A549 (cell line): ENCODE data around the gene IFNLR1. TPM values are rescaled to one million over a fixed set of nuclear protein-coding genes. Genes with fewer than 3 reads are reported as not detected.

Experiments
- ATAC-seq, 2 experiments: fragments of 200-7000 bp in 1 of 2; fragments of >200 bp in 1 of 2; cut with Nextera tagmentation in 1 of 2; cut with Tn5 transposase in 1 of 2; 3 replicates each; pipeline versions ENCODE4 v1.8.0 to v1.9.1; 2018 to 2020; ENCODE audit warnings: mild to moderate bottlenecking in 1 of 2, moderate library complexity in 1 of 2
- CTCF ChIA-PET: fragments of 300-600 bp; sonication (Branson Sonifier 250); formaldehyde crosslinking; extraction: SDS; loops from one replicate; lab custom pipeline; 2021; ENCODE audit warnings: antibody characterized with exemption, inconsistent platforms; lab: Yijun Ruan, JAX
- POLR2A ChIA-PET: fragments of 350-600 bp; formaldehyde crosslinking; extraction: SDS; loops from one replicate; lab custom pipeline; 2021; ENCODE audit warnings: antibody characterized with exemption, inconsistent platforms; lab: Yijun Ruan, JAX
- DNase-seq, 2 experiments: peaks; one replicate each; pipeline versions ENCODE4 v3.0.0 to v3.0.0-alpha.2; 2011 to 2016; ENCODE audit warnings: low read depth in 1 of 2, low spot score in 1 of 2
- FAIRE-seq: peaks from 2 replicates; lab custom pipeline; 2011; peaks lifted over from hg19 to GRCh38; lab: Jason Lieb, UNC
- H3K27ac ChIP-seq, 2 experiments: fragments of >200 bp; sonication (Bioruptor Twin); formaldehyde crosslinking; 3 replicates each; pipeline ENCODE4 v1.5.1; 2016 to 2017
- H3K4me1 ChIP-seq: fragments of >200 bp; sonication (Bioruptor Twin); formaldehyde crosslinking; 3 replicates; pipeline ENCODE4 v1.6.1; 2016
- H3K4me2 ChIP-seq: fragments of >200 bp; sonication (Bioruptor Twin); formaldehyde crosslinking; 3 replicates; pipeline ENCODE4 v1.6.1; 2016
- H3K4me3 ChIP-seq: fragments of >200 bp; sonication (Bioruptor Twin); formaldehyde crosslinking; 3 replicates; pipeline ENCODE4 v1.5.1; 2016
- H3K9me3 ChIP-seq: fragments of >200 bp; sonication (Bioruptor Twin); formaldehyde crosslinking; 3 replicates; pipeline ENCODE4 v1.6.1; 2016
- BHLHE40 ChIP-seq: IDR thresholded peaks from 2 replicates; pipeline ENCODE4 v1.6.1; 2012; ENCODE audit warnings: low read depth, low read length, inconsistent platforms
- CBX2 ChIP-seq: fragments of 200-600 bp; sonication (generic); IDR thresholded peaks from 2 replicates; pipeline ENCODE4 v1.6.1; 2016; ENCODE audit warnings: low read depth, mild to moderate bottlenecking, borderline replicate concordance
- CBX8 ChIP-seq: fragments of 200-600 bp; sonication (generic); IDR thresholded peaks from 2 replicates; pipeline ENCODE4 v1.6.1; 2016
- CHD4 ChIP-seq: fragments of 200-600 bp; sonication (generic); IDR thresholded peaks from 2 replicates; pipeline ENCODE4 v1.6.1; 2016; ENCODE audit warnings: antibody characterized with exemption, mild to moderate bottlenecking, borderline replicate concordance
- EHF ChIP-seq: fragments of 250-450 bp; sonication (Bioruptor Pico); IDR thresholded peaks from 2 replicates; pipeline ENCODE4 v1.5.0; 2020; ENCODE audit warnings: mild to moderate bottlenecking
- EHMT2 ChIP-seq: fragments of 200-600 bp; sonication (generic); IDR thresholded peaks from 2 replicates; pipeline ENCODE4 v1.6.1; 2016; ENCODE audit warnings: antibody characterized with exemption, low read depth, mild to moderate bottlenecking, moderate library complexity
- ESRRA ChIP-seq: fragments of 150-350 bp; IDR thresholded peaks from 2 replicates; pipeline ENCODE4 v1.6.1; 2014; ENCODE audit warnings: mild to moderate bottlenecking, low read length, borderline replicate concordance
- FOXS1 ChIP-seq: fragments of 250-450 bp; sonication (Bioruptor Pico); IDR thresholded peaks from 2 replicates; pipeline ENCODE4 v1.5.0; 2020; ENCODE audit warnings: mild to moderate bottlenecking, moderate library complexity
- GATA3 ChIP-seq: IDR thresholded peaks from 2 replicates; pipeline ENCODE4 v1.6.1; 2012; ENCODE audit warnings: borderline replicate concordance
- HMGXB4 ChIP-seq: fragments of 250-450 bp; sonication (Bioruptor Pico); IDR thresholded peaks from 2 replicates; pipeline ENCODE4 v1.5.0; 2021; ENCODE audit warnings: mild to moderate bottlenecking, moderate library complexity, borderline replicate concordance
- HOXB13 ChIP-seq: fragments of 250-450 bp; sonication (Bioruptor Pico); IDR thresholded peaks from 2 replicates; pipeline ENCODE4 v1.5.0; 2020; ENCODE audit warnings: low read depth, mild to moderate bottlenecking, moderate library complexity
- JUN ChIP-seq, 2 experiments: fragments of >200 bp; sonication (Bioruptor Twin); formaldehyde crosslinking; IDR thresholded peaks; 2 replicates in 1 of 2; 3 replicates in 1 of 2; pipeline ENCODE4 v1.6.1; 2016 to 2017
- JUNB ChIP-seq: fragments of >200 bp; sonication (Bioruptor Twin); formaldehyde crosslinking; IDR thresholded peaks from 2 replicates; pipeline ENCODE4 v1.6.1; 2016
- KDM1A ChIP-seq: fragments of 200-600 bp; sonication (generic); IDR thresholded peaks from 2 replicates; pipeline ENCODE4 v1.6.1; 2016; ENCODE audit warnings: low read depth, mild to moderate bottlenecking
- MAX ChIP-seq: IDR thresholded peaks from 2 replicates; pipeline ENCODE4 v1.6.1; 2012
- MYC ChIP-seq: IDR thresholded peaks from 2 replicates; pipeline ENCODE4 v1.6.1; 2012; ENCODE audit warnings: mild to moderate bottlenecking, inconsistent platforms, low read length, improper control_type of control experiment, borderline replicate concordance
- NR3C1 ChIP-seq: fragments of >200 bp; sonication (Bioruptor Twin); formaldehyde crosslinking; IDR thresholded peaks from 3 replicates; pipeline ENCODE4 v1.6.1; 2017
- POLR2A ChIP-seq: IDR thresholded peaks from 2 replicates; pipeline ENCODE4 v1.6.1; 2012; ENCODE audit warnings: mild to moderate bottlenecking, low read length
- POLR2AphosphoS2 ChIP-seq: conservative IDR thresholded peaks from 2 replicates; pipeline ENCODE4 v1.6.1; 2012; ENCODE audit warnings: low read length, improper control_type of control experiment, inconsistent platforms
- REST ChIP-seq: fragments of 200-600 bp; sonication (generic); IDR thresholded peaks from 2 replicates; pipeline ENCODE4 v1.6.1; 2016; ENCODE audit warnings: antibody characterized with exemption, mild to moderate bottlenecking, moderate library complexity
- SMC3 ChIP-seq: fragments of >200 bp; sonication (Bioruptor Twin); formaldehyde crosslinking; IDR thresholded peaks from 3 replicates; pipeline ENCODE4 v1.6.1; 2018; ENCODE audit warnings: inconsistent platforms
- TP53 ChIP-seq: fragments of 250-450 bp; sonication (Bioruptor Pico); IDR thresholded peaks from 2 replicates; pipeline ENCODE4 v1.5.0; 2021; ENCODE audit warnings: mild to moderate bottlenecking, moderate library complexity
- USF2 ChIP-seq: fragments of 450-650 bp; IDR thresholded peaks from 2 replicates; pipeline ENCODE4 v1.6.1; 2014; ENCODE audit warnings: antibody characterized with exemption
- ZNF302 ChIP-seq: fragments of 250-450 bp; sonication (Bioruptor Pico); IDR thresholded peaks from 2 replicates; pipeline ENCODE4 v1.9.0; 2021; ENCODE audit warnings: inconsistent platforms, mild to moderate bottlenecking, moderate library complexity
- WGBS: methylation state at CpG from one replicate; pipeline ENCODE4 v1.1.6; 2017; ENCODE audit errors: missing lambda C conversion rate; 5-methylcytosine and 5-hydroxymethylcytosine counted together
- polyA plus RNA-seq, 4 experiments: library from polyadenylated mRNA; depleted of rRNA in 3 of 4; stranded (reverse); fragments of >200 nt; fragmentation: RNase III in 1 of 4; extraction: RNeasy Plus Mini Kit Qiagen cat#74134 plus additional on column Dnase treatment in 1 of 4; gene quantifications; 2 replicates in 3 of 4; 3 replicates in 1 of 4; pipeline ENCODE4 v1.2.3, GENCODE V29; 2011 to 2017
- TF ChIP-seq, protein P1 (sequence below): fragments of 150-350 bp; IDR thresholded peaks from 2 replicates; pipeline ENCODE4 v1.6.1; 2014; ENCODE audit warnings: low read depth, mild to moderate bottlenecking, low read length
- TF ChIP-seq, protein P2 (sequence below): IDR thresholded peaks from 2 replicates; pipeline ENCODE4 v1.6.1; 2012
- TF ChIP-seq, protein P3 (sequence below): fragments of >200 bp; sonication (Bioruptor Twin); formaldehyde crosslinking; IDR thresholded peaks from 3 replicates; pipeline ENCODE4 v1.6.1; 2016

The IFNLR1 gene
- polyA plus RNA-seq, 2 of the 4 experiments (the other 2 are of a cell fraction): 0.84 to 1.3 TPM

- FAIRE-seq (no peak), DNase-seq (no peak), ATAC-seq (no peak)
- ChIA-PET POLR2A (no interaction called here), CTCF (interaction anchor here (1.8 to 3.1 kb wide), 2 partner anchors 10 to 32 kb away, joined by 4 to 10 read pairs; no protein-coding TSS in a partner anchor)
- 76% methylated on average over 5 of the region's 6 CpGs for WGBS
- TF ChIP-seq CBX2 (no peak), HMGXB4 (CRISPR knock-in tag) (no peak), FOXS1 (no peak), BHLHE40 (no peak), CBX8 (no peak), KDM1A (no peak), USF2 (no peak), MAX (no peak), NR3C1 (no peak), CHD4 (no peak), HOXB13 (CRISPR knock-in tag) (no peak), MYC (no peak), JUNB (no peak), JUN (IDR thresholded peaks at IDR 0.05) (no peak), REST (no peak), GATA3 (no peak)
- TF ChIP-seq, protein P1, sequence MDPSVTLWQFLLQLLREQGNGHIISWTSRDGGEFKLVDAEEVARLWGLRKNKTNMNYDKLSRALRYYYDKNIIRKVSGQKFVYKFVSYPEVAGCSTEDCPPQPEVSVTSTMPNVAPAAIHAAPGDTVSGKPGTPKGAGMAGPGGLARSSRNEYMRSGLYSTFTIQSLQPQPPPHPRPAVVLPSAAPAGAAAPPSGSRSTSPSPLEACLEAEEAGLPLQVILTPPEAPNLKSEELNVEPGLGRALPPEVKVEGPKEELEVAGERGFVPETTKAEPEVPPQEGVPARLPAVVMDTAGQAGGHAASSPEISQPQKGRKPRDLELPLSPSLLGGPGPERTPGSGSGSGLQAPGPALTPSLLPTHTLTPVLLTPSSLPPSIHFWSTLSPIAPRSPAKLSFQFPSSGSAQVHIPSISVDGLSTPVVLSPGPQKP: no peak
- TF ChIP-seq, protein P2, sequence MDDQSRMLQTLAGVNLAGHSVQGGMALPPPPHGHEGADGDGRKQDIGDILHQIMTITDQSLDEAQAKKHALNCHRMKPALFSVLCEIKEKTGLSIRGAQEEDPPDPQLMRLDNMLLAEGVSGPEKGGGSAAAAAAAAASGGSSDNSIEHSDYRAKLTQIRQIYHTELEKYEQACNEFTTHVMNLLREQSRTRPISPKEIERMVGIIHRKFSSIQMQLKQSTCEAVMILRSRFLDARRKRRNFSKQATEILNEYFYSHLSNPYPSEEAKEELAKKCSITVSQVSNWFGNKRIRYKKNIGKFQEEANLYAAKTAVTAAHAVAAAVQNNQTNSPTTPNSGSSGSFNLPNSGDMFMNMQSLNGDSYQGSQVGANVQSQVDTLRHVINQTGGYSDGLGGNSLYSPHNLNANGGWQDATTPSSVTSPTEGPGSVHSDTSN: no peak
- Histone ChIP-seq H3K4me2 (no peak overlapping the region), H3K4me3 (no peak overlapping the region), H3K9me3 (no peaks in the 10 kb centered on the region), H3K4me1 (no peaks in the 10 kb centered on the region), H3K27ac (no peak overlapping the region)
Measured at GRCh38 chr1:24182061-24182460, 5.0 kb downstream of the IFNLR1 start.

GRCh38 chr1:24181619-24182018, 5.5 kb downstream of the IFNLR1 start:
- POLR2A ChIA-PET: interaction anchor here (0.5 kb wide), 1 partner anchor 68 kb away, joined by 9 read pairs; no protein-coding TSS in a partner anchor
- no peak overlapping the region for H3K4me2 ChIP-seq
- no peaks in the 10 kb centered on the region for H3K4me1 ChIP-seq
- no peak overlapping the region for H3K27ac ChIP-seq
- CTCF ChIA-PET: interaction anchor here (0.9 to 3.1 kb wide), 3 partner anchors 10 to 31 kb away, joined by 3 to 10 read pairs (median 4); no protein-coding TSS in a partner anchor
- no peaks in the 10 kb centered on the region for H3K9me3 ChIP-seq
- DNase-seq (no peak), ATAC-seq (no peak), FAIRE-seq (no peak)
- WGBS: 83% methylated on average over 5 of the region's 5 CpGs
- TF ChIP-seq TP53 (CRISPR knock-in tag) (no peak), BHLHE40 (no peak), ESRRA (no peak), ZNF302 (CRISPR knock-in tag) (no peak), POLR2A (no peak), EHF (no peak), CBX2 (no peak), MAX (no peak), EHMT2 (no peak), SMC3 (no peak), POLR2AphosphoS2 (no peak)
- TF ChIP-seq, protein P3, sequence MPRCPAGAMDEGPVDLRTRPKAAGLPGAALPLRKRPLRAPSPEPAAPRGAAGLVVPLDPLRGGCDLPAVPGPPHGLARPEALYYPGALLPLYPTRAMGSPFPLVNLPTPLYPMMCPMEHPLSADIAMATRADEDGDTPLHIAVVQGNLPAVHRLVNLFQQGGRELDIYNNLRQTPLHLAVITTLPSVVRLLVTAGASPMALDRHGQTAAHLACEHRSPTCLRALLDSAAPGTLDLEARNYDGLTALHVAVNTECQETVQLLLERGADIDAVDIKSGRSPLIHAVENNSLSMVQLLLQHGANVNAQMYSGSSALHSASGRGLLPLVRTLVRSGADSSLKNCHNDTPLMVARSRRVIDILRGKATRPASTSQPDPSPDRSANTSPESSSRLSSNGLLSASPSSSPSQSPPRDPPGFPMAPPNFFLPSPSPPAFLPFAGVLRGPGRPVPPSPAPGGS: no peak
- no peak overlapping the region for H3K4me3 ChIP-seq
